Peyer's patch (tissue), 4 donors: ENCODE results near the gene CDC42EP3.

ENCODE experiments used
- POLR2A ChIP-seq, 2 donors: fragments of 450-650 bp; IDR thresholded peaks; one replicate each; pipeline ENCODE4 v1.5.1; 2017; ENCODE audit warnings: antibody characterized with exemption in 2 of 2, mild to moderate bottlenecking in 2 of 2, moderate library complexity in 2 of 2
- TF ChIP-seq, protein P1 (sequence below), 6 experiments: fragments of 450-650 bp in 4 of 6; fragments of 200-600 bp in 2 of 6; sonication (generic) in 1 of 6; IDR thresholded peaks; one replicate each; pipeline ENCODE4 v1.5.1; 2017 to 2019; ENCODE audit warnings: antibody characterized with exemption in 6 of 6, mild to moderate bottlenecking in 3 of 6, moderate library complexity in 1 of 6

DNA sequence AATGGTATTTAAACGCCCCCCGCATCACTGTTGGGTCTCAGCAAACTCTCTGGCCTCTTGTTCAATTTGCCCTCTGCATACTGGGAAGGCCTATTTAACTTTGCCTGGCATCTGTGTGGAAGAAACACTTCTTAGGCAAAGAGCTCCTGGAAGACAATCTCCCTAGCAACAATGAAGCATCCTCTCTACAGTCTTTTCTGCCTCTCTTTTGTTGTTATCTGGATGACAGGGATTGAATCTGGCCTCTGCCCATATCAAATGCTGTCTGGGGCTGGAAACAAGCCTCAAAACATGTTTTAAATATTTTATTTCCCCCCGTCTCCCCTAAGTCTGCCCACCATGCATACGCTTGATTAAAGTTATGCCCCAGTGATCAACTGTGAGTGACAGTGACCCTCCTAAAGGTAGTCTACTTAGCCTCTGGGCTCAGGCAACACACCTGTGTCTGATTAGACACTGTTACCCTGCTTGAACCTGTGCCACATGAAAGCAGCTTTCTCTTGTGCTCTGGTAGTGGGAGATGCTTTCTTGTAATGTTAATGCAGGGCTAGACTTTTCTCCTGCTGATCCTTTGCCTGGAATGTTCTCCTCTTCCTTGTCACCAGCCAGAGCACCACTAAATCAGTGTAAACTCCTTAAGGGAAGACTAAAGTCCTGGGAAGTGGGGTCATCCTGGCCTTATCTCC, 34.9 kb downstream of the CDC42EP3 start:
- TF ChIP-seq POLR2A (IDR thresholded peaks at IDR 0.05): no peak
- TF ChIP-seq, protein P1, sequence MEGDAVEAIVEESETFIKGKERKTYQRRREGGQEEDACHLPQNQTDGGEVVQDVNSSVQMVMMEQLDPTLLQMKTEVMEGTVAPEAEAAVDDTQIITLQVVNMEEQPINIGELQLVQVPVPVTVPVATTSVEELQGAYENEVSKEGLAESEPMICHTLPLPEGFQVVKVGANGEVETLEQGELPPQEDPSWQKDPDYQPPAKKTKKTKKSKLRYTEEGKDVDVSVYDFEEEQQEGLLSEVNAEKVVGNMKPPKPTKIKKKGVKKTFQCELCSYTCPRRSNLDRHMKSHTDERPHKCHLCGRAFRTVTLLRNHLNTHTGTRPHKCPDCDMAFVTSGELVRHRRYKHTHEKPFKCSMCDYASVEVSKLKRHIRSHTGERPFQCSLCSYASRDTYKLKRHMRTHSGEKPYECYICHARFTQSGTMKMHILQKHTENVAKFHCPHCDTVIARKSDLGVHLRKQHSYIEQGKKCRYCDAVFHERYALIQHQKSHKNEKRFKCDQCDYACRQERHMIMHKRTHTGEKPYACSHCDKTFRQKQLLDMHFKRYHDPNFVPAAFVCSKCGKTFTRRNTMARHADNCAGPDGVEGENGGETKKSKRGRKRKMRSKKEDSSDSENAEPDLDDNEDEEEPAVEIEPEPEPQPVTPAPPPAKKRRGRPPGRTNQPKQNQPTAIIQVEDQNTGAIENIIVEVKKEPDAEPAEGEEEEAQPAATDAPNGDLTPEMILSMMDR (IDR thresholded peaks at IDR 0.05): no peak
